Ascending aorta (tissue), 2 donors: ENCODE results near the gene GADD45G. TPM values are rescaled to one million over a fixed set of nuclear protein-coding genes. Genes with fewer than 3 reads are reported as not detected.

ENCODE experiments used
- DNase-seq, 2 donors: peaks; one replicate each; pipeline ENCODE4 v3.0.0-alpha.2; 2019; ENCODE audit warnings: low spot score in 2 of 2
- H3K27ac ChIP-seq, 2 donors: fragments of 200-600 bp; sonication (generic); one replicate each; pipeline ENCODE4 v1.5.1; 2016 to 2017; ENCODE audit warnings: mild to moderate bottlenecking in 1 of 2
- H3K27me3 ChIP-seq: fragments of 200-600 bp; sonication (generic); one replicate; pipeline ENCODE4 v1.5.1; 2017
- H3K36me3 ChIP-seq, 2 donors: fragments of 200-600 bp; sonication (generic); one replicate each; pipeline ENCODE4 v1.5.1; 2016
- H3K4me1 ChIP-seq, 2 donors: fragments of 200-600 bp; sonication (generic); one replicate each; pipeline ENCODE4 v1.5.1; 2016 to 2017; ENCODE audit warnings: mild to moderate bottlenecking in 1 of 2
- H3K4me3 ChIP-seq, 2 donors: fragments of 200-600 bp; sonication (generic); one replicate each; pipeline ENCODE4 v1.5.1; 2016 to 2017; ENCODE audit warnings: mild to moderate bottlenecking in 1 of 2
- H3K9me3 ChIP-seq, 2 donors: fragments of 200-600 bp; sonication (generic); one replicate each; pipeline ENCODE4 v1.5.1; 2016
- CTCF ChIP-seq, 3 experiments: fragments of 200-600 bp in 2 of 3; fragments of 450-650 bp in 1 of 3; sonication (generic) in 2 of 3; IDR thresholded peaks; one replicate each; pipeline ENCODE4 v1.5.1; 2016 to 2019; ENCODE audit warnings: antibody characterized with exemption in 3 of 3, mild to moderate bottlenecking in 1 of 3, moderate library complexity in 1 of 3
- intact Hi-C: fragments of 100-400 bp; cut with DNase I; formaldehyde crosslinking; loops from one replicate; pipeline ENCODE4 v1.15.1; 2023
- total RNA-seq: library from RNA; depleted of rRNA; stranded (reverse); fragments of >200 nt; gene quantifications from one replicate; pipeline ENCODE4 v1.1.0, GENCODE V29; 2016

The GADD45G gene
- total RNA-seq: 4.6 TPM

GRCh38 chr9:89604729-89605464 is at the start of gene GADD45G:
Gene GADD45G, plus strand, starts transcription at chr9:89605012. Its CDS starts 110 bp downstream, at chr9:89605122.
- TF ChIP-seq CTCF (IDR thresholded peaks at IDR 0.05): peak in 1 of 3 experiments; percentile 2
- H3K36me3 ChIP-seq: no peaks in the 10 kb centered on the region
- peak within 1 kb of the TSS; percentile 97 for H3K27ac ChIP-seq
- H3K9me3 ChIP-seq: no peaks in the 10 kb centered on the region
- intact Hi-C loops: loop anchor here (1.0 to 5.0 kb wide), 4 partner anchors 57 to 1757 kb away; partner anchors contain the start of gene AUH
- peaks cover 9 to 24% of the 10 kb centered on the region in 2 donors for H3K4me1 ChIP-seq
- peak; percentile 63 to 94 for DNase-seq
- no peaks in the 10 kb centered on the region for H3K27me3 ChIP-seq
- H3K4me3 ChIP-seq: peak within 1 kb of the TSS; percentile 81 to 91

GRCh38 chr9:89555036-89555415 is 49.8 kb upstream of the GADD45G start:
- Histone ChIP-seq H3K36me3 (no peaks in the 10 kb centered on the region), H3K27me3 (no peaks in the 10 kb centered on the region), H3K9me3 (no peaks in the 10 kb centered on the region), H3K4me3 (no peak overlapping the region), H3K4me1 (peaks cover 5 to 10% of the 10 kb centered on the region in 2 donors), H3K27ac (no peak overlapping the region)
- no peak for DNase-seq
- intact Hi-C loops: no loop called here
- no peak for TF ChIP-seq CTCF (IDR thresholded peaks at IDR 0.05)

- peak overlapping the region in 1 of 2 donors; percentile 19 for H3K4me3 ChIP-seq
- H3K36me3 ChIP-seq: no peaks in the 10 kb centered on the region
- intact Hi-C loops: no loop called here
- no peaks in the 10 kb centered on the region for H3K27me3 ChIP-seq
- peak overlapping the region in 1 of 2 donors; percentile 21 for H3K27ac ChIP-seq
- H3K4me1 ChIP-seq: peaks cover 5 to 10% of the 10 kb centered on the region in 2 donors
- DNase-seq: no peak
- TF ChIP-seq CTCF (IDR thresholded peaks at IDR 0.05): no peak
- no peaks in the 10 kb centered on the region for H3K9me3 ChIP-seq
These were observed 49.1 kb upstream of the GADD45G start for GRCh38 chr9:89555451-89556375.

- no peak for DNase-seq
- TF ChIP-seq CTCF (IDR thresholded peaks at IDR 0.05): no peak
These were observed 46.5 kb upstream of the GADD45G start for GRCh38 chr9:89558196-89558899.

GRCh38 chr9:89558948-89559347 is 45.9 kb upstream of the GADD45G start:
- TF ChIP-seq CTCF (IDR thresholded peaks at IDR 0.05): no peak
- no peak overlapping the region for H3K4me3 ChIP-seq
- DNase-seq: no peak
- no peaks in the 10 kb centered on the region for H3K9me3 ChIP-seq
- peaks cover 5 to 10% of the 10 kb centered on the region in 2 donors for H3K4me1 ChIP-seq
- no peak overlapping the region for H3K27ac ChIP-seq
- no peaks in the 10 kb centered on the region for H3K27me3 ChIP-seq
- intact Hi-C loops: no loop called here
- no peaks in the 10 kb centered on the region for H3K36me3 ChIP-seq

More at GRCh38 chr9:89558196-89558899, 46.5 kb upstream of the GADD45G start:
- H3K4me1 ChIP-seq: peaks cover 5 to 10% of the 10 kb centered on the region in 2 donors
- intact Hi-C loops: no loop called here
- no peaks in the 10 kb centered on the region for H3K27me3 ChIP-seq
- no peak overlapping the region for H3K4me3 ChIP-seq
- no peaks in the 10 kb centered on the region for H3K9me3 ChIP-seq
- H3K36me3 ChIP-seq: no peaks in the 10 kb centered on the region
- no peak overlapping the region for H3K27ac ChIP-seq
